HEK293 (cell line): ENCODE results near the gene C12orf57.

ENCODE experiments used
- CTCF ChIA-PET: fragments of 350-600 bp; formaldehyde crosslinking; extraction: SDS; loops from one replicate; lab custom pipeline; 2021; ENCODE audit warnings: antibody characterized with exemption; lab: Yijun Ruan, JAX
- POLR2A ChIA-PET: fragments of 300-600 bp; formaldehyde crosslinking; extraction: SDS; loops from one replicate; lab custom pipeline; 2020; ENCODE audit warnings: antibody characterized with exemption, inconsistent platforms; lab: Yijun Ruan, JAX
- H3K27ac ChIP-seq: fragments of 200-500 bp; sonication (Bioruptor generic); 2 replicates; pipeline ENCODE4 v1.5.1; 2014; ENCODE audit warnings: low read depth, low read length, control low read depth, inconsistent platforms; ENCODE audit errors: extremely low read depth
- H3K36me3 ChIP-seq, 2 experiments: fragments of 200-500 bp in 1 of 2; sonication (Bioruptor generic) in 1 of 2; 1 replicate in 1 of 2; 2 replicates in 1 of 2; pipeline ENCODE4 v1.5.1; 2014 to 2017; ENCODE audit warnings: inconsistent platforms in 2 of 2, low read length in 2 of 2; ENCODE audit not compliant: control insufficient read depth in 2 of 2, insufficient read depth in 1 of 2
- H3K4me1 ChIP-seq: fragments of 200-500 bp; sonication (Bioruptor generic); 2 replicates; pipeline ENCODE4 v1.5.1; 2014; ENCODE audit warnings: mild to moderate bottlenecking, low read length, inconsistent platforms; ENCODE audit not compliant: control insufficient read depth, insufficient read depth
- H3K4me3 ChIP-seq: 2 replicates; pipeline ENCODE4 v1.5.1; 2011; ENCODE audit warnings: low read depth, mild to moderate bottlenecking, control low read depth, low read length, moderate library complexity
- H3K9me3 ChIP-seq: fragments of 200-500 bp; sonication (Bioruptor generic); 2 replicates; pipeline ENCODE4 v1.5.1; 2014; ENCODE audit warnings: low read depth, low read length, inconsistent platforms; ENCODE audit not compliant: control insufficient read depth, insufficient read depth
- EGR2 ChIP-seq: fragments of 450-650 bp; formaldehyde crosslinking; IDR thresholded peaks from 2 replicates; pipeline ENCODE4 v1.5.1; 2016; ENCODE audit warnings: low read depth, missing biosample characterization, missing genetic modification characterization
- GLIS2 ChIP-seq: fragments of 450-650 bp; formaldehyde crosslinking; IDR thresholded peaks from 2 replicates; pipeline ENCODE4 v1.5.1; 2016; ENCODE audit warnings: missing biosample characterization, missing genetic modification characterization
- IKZF3 ChIP-seq: fragments of 450-650 bp; IDR thresholded peaks from 2 replicates; pipeline ENCODE4 v1.5.0; 2018; ENCODE audit warnings: missing biosample characterization, mild to moderate bottlenecking, missing genetic modification characterization, moderate library complexity
- PATZ1 ChIP-seq: fragments of 450-650 bp; formaldehyde crosslinking; IDR thresholded peaks from 2 replicates; pipeline ENCODE4 v1.5.1; 2016; ENCODE audit warnings: missing biosample characterization, missing genetic modification characterization
- PRDM1 ChIP-seq: fragments of 450-650 bp; formaldehyde crosslinking; IDR thresholded peaks from 2 replicates; pipeline ENCODE4; 2016; ENCODE audit warnings: missing biosample characterization, missing genetic modification characterization
- ZBTB1 ChIP-seq: fragments of 450-650 bp; formaldehyde crosslinking; IDR thresholded peaks from 2 replicates; pipeline ENCODE4 v1.5.1; 2016; ENCODE audit warnings: missing biosample characterization, missing genetic modification characterization
- ZBTB10 ChIP-seq: fragments of 450-650 bp; formaldehyde crosslinking; IDR thresholded peaks from 2 replicates; pipeline ENCODE4 v1.5.1; 2016; ENCODE audit warnings: missing biosample characterization, missing genetic modification characterization
- ZBTB6 ChIP-seq: fragments of 450-650 bp; formaldehyde crosslinking; IDR thresholded peaks from 2 replicates; pipeline ENCODE4 v1.5.1; 2017; ENCODE audit warnings: missing biosample characterization, missing genetic modification characterization
- ZFHX2 ChIP-seq: fragments of 450-650 bp; formaldehyde crosslinking; conservative IDR thresholded peaks from 2 replicates; pipeline ENCODE4 v1.5.1; 2016; ENCODE audit warnings: missing biosample characterization, missing genetic modification characterization
- ZFP3 ChIP-seq: fragments of 450-650 bp; formaldehyde crosslinking; IDR thresholded peaks from 2 replicates; pipeline ENCODE4 v1.5.1; 2016; ENCODE audit warnings: low read depth, missing biosample characterization, missing genetic modification characterization
- ZFP69B ChIP-seq: fragments of 450-650 bp; formaldehyde crosslinking; IDR thresholded peaks from 2 replicates; pipeline ENCODE4 v1.5.1; 2016; ENCODE audit warnings: missing biosample characterization, missing genetic modification characterization
- ZNF146 ChIP-seq: fragments of 450-650 bp; formaldehyde crosslinking; IDR thresholded peaks from 2 replicates; pipeline ENCODE4 v1.5.1; 2016; ENCODE audit warnings: missing biosample characterization, missing genetic modification characterization
- ZNF214 ChIP-seq: fragments of 450-650 bp; formaldehyde crosslinking; IDR thresholded peaks from 2 replicates; pipeline ENCODE4 v1.5.1; 2017; ENCODE audit warnings: missing biosample characterization, mild to moderate bottlenecking, missing genetic modification characterization, borderline replicate concordance
- ZNF366 ChIP-seq: fragments of 450-650 bp; formaldehyde crosslinking; conservative IDR thresholded peaks from 2 replicates; pipeline ENCODE4 v1.5.1; 2016; ENCODE audit warnings: missing biosample characterization, missing genetic modification characterization
- ZNF398 ChIP-seq: fragments of 450-650 bp; formaldehyde crosslinking; IDR thresholded peaks from 2 replicates; pipeline ENCODE4 v1.5.1; 2017; ENCODE audit warnings: missing biosample characterization, missing genetic modification characterization
- ZNF416 ChIP-seq: fragments of 450-650 bp; formaldehyde crosslinking; IDR thresholded peaks from 2 replicates; pipeline ENCODE4 v1.5.1; 2016; ENCODE audit warnings: missing biosample characterization, missing genetic modification characterization
- ZNF513 ChIP-seq: fragments of 450-650 bp; IDR thresholded peaks from 2 replicates; pipeline ENCODE4 v1.5.1; 2018; ENCODE audit warnings: missing biosample characterization, missing genetic modification characterization
- ZNF792 ChIP-seq: fragments of 450-650 bp; formaldehyde crosslinking; IDR thresholded peaks from 2 replicates; pipeline ENCODE4 v1.5.1; 2016; ENCODE audit warnings: missing biosample characterization, missing genetic modification characterization

Gene C12orf57

GRCh38 chr12:6935371-6936193 is 8.2 kb upstream of the C12orf57 start:
- Histone ChIP-seq H3K36me3 (peaks cover 30 to 74% of the 10 kb centered on the region in 2 experiments), H3K4me3 (no peak overlapping the region), H3K27ac (peak overlapping the region; percentile 14; the same call in 1 of the 2 replicates), H3K4me1 (peaks cover 6% of the 10 kb centered on the region), H3K9me3 (no peaks in the 10 kb centered on the region)
- TF ChIP-seq ZNF366 (0 out of 2 replicates have a peak, but pooled peaks have one; percentile 23), ZNF416 (no peak), ZFHX2 (tag by site-specific recombination) (peak; percentile 62), PATZ1 (tag by site-specific recombination) (peak; percentile 60; the same call in 1 of the 2 replicates), ZFP69B (tag by site-specific recombination) (no peak), ZBTB1 (tag by site-specific recombination) (no peak), GLIS2 (tag by site-specific recombination) (peak; percentile 93), ZNF792 (tag by site-specific recombination) (no peak), ZBTB10 (tag by site-specific recombination) (peak; percentile 46; the same call in 1 of the 2 replicates), PRDM1 (peak; percentile 47), IKZF3 (0 out of 2 replicates have a peak, but pooled peaks have one; percentile 31), EGR2 (tag by site-specific recombination) (peak; percentile 21; the same call in 1 of the 2 replicates)
- ChIA-PET CTCF (interaction anchor here (0.6 to 4.9 kb wide), 6 partner anchors 9 to 218 kb away, joined by 3 to 53 read pairs (median 4); no protein-coding TSS in a partner anchor), POLR2A (interaction anchor here (0.6 to 1.7 kb wide), 4 partner anchors 10 to 19 kb away, joined by 4 to 6 read pairs (median 4); no protein-coding TSS in a partner anchor)

GRCh38 chr12:6936194-6936635 is 7.6 kb upstream of the C12orf57 start:
- Histone ChIP-seq H3K27ac (peak overlapping the region; percentile 95; the same call in 1 of the 2 replicates), H3K36me3 (peaks cover 30 to 77% of the 10 kb centered on the region in 2 experiments), H3K4me1 (peaks cover 6% of the 10 kb centered on the region), H3K4me3 (no peak overlapping the region), H3K9me3 (no peaks in the 10 kb centered on the region)
- ChIA-PET POLR2A (interaction anchor here (1.4 to 4.1 kb wide), 5 partner anchors 10 to 67 kb away, joined by 4 to 45 read pairs (median 6); partner anchors contain the start of genes SPSB2 and TPI1), CTCF (interaction anchor here (0.6 to 4.9 kb wide), 5 partner anchors 9 to 178 kb away, joined by 3 to 53 read pairs (median 4); no protein-coding TSS in a partner anchor)
- TF ChIP-seq ZBTB10 (tag by site-specific recombination) (peak; percentile 5; the same call in 1 of the 2 replicates), ZNF513 (tag by site-specific recombination) (peak; percentile 31; the same call in 1 of the 2 replicates), ZFP3 (tag by site-specific recombination) (peak; percentile 39; the same call in 1 of the 2 replicates), GLIS2 (tag by site-specific recombination) (peak; percentile 71), IKZF3 (no peak), ZNF214 (tag by site-specific recombination) (no peak), ZNF146 (tag by site-specific recombination) (peak; percentile 66), ZNF398 (tag by site-specific recombination) (peak; percentile 71; the same call in 1 of the 2 replicates), ZBTB6 (peak; percentile 39; the same call in 1 of the 2 replicates)
